ENCODE measurements around the gene RAB29. TPM values are rescaled to one million over a fixed set of nuclear protein-coding genes. Genes with fewer than 3 reads are reported as not detected.

Gene RAB29
- polyA plus RNA-seq, 3 donors: 23.2 to 32.2 (median 31.5) TPM

DNA sequence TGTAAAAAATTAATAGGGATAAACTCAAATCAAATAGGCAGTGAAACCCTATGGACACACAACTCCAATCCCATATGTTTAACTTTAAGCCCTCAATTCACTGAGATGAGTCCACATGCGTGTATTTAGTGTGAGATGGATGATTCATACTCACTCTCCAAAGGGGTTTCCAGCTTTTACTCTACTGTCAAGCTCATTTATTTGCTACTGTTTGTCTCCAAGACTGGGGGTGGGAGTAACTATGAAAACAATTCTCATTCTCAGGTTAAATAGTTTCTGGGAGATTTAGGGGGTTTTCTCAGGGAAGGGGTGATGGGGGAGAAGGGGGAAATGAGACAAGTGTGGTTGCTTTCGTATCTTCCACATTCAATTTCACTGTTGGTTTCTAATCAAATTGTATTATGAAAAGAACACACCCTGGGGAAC is 2.7 kb downstream of the RAB29 start:
- Mint-ChIP-seq H3K27me3 (ENCODE audit: low read depth in 3 of 3) (peaks cover 0 to 2% (median 0%) of the 10 kb centered on the region in 3 donors), H3K4me3 (no peak overlapping the region), H3K36me3 (peaks cover 44% of the 10 kb centered on the region in 2 donors), H3K27ac (peak overlapping the region in 1 of 7 donors; percentile 12), H3K4me1 (peaks cover 33% of the 10 kb centered on the region), H3K9me3 (no peaks in the 10 kb centered on the region)
- intact Hi-C loops (cut with micrococcal nuclease): no loop called here
- Histone ChIP-seq H3K9me3 (replicated peaks in 1 of 2; ENCODE audit: control insufficient read depth in 1 of 2, insufficient read depth in 1 of 2, low read length in 2 of 2) (no peaks in the 10 kb centered on the region), H4K20me1 (ENCODE audit: insufficient read depth, low read length) (no peaks in the 10 kb centered on the region), H3K9ac (ENCODE audit: insufficient read depth, low read length, poor library complexity, severe bottlenecking) (no peak overlapping the region), H3K36me3 (replicated peaks in 1 of 2; ENCODE audit: control insufficient read depth in 1 of 2, insufficient read depth in 2 of 2, low read length in 2 of 2) (peaks cover 22 to 44% of the 10 kb centered on the region in 2 donors), H3K4me2 (replicated peaks; ENCODE audit: extremely low read depth, low read length, poor library complexity, severe bottlenecking) (no peak overlapping the region), H3K27ac (ENCODE audit: low read depth in 1 of 2, low read length in 2 of 2) (no peak overlapping the region), H3K4me3 (replicated peaks in 1 of 3; ENCODE audit: low read depth in 2 of 3, low read length in 3 of 3) (no peak overlapping the region), H3K79me2 (ENCODE audit: insufficient read depth, low read length) (peaks cover 19% of the 10 kb centered on the region), H3K4me1 (ENCODE audit: control insufficient read depth in 1 of 2, insufficient read depth in 2 of 2, low read length in 2 of 2) (peaks cover 24 to 35% of the 10 kb centered on the region in 2 donors), H3K27me3 (ENCODE audit: control insufficient read depth in 2 of 2, insufficient read depth in 2 of 2, low read length in 2 of 2) (no peaks in the 10 kb centered on the region), H2AFZ (ENCODE audit: insufficient read depth, low read depth, low read length, poor library complexity, severe bottlenecking) (no peak overlapping the region)
- WGBS (ENCODE audit: insufficient coverage): no CpG with 5 or more reads among the region's 2 CpGs
- TF ChIP-seq, protein P1, sequence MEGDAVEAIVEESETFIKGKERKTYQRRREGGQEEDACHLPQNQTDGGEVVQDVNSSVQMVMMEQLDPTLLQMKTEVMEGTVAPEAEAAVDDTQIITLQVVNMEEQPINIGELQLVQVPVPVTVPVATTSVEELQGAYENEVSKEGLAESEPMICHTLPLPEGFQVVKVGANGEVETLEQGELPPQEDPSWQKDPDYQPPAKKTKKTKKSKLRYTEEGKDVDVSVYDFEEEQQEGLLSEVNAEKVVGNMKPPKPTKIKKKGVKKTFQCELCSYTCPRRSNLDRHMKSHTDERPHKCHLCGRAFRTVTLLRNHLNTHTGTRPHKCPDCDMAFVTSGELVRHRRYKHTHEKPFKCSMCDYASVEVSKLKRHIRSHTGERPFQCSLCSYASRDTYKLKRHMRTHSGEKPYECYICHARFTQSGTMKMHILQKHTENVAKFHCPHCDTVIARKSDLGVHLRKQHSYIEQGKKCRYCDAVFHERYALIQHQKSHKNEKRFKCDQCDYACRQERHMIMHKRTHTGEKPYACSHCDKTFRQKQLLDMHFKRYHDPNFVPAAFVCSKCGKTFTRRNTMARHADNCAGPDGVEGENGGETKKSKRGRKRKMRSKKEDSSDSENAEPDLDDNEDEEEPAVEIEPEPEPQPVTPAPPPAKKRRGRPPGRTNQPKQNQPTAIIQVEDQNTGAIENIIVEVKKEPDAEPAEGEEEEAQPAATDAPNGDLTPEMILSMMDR (IDR thresholded peaks at IDR 0.05): no peak
- DNase-seq: no peak

DNA sequence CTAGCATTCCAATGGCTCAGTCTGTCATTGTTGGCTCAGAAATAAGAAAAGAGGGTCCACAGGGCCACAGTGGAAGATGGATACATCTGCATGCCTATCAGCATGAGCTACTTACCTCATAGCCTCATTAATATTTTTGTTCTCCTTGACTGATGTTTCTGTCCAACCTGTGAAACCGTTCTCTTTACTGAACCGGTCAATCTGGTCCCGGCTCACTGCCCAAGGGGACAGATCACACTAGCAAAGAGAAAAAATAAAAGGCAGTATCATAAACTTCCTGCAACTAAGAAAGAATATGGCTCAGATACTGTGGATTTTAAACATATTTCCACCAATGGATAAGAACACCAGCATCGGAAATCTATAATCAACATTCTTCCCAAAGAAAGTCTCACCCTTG is 4.7 kb downstream of the RAB29 start:
- no peaks in the 10 kb centered on the region for H3K27me3 ChIP-seq (ENCODE audit: control insufficient read depth in 2 of 2, insufficient read depth in 2 of 2, low read length in 2 of 2)
- H3K4me1 ChIP-seq (ENCODE audit: control insufficient read depth in 1 of 2, insufficient read depth in 2 of 2, low read length in 2 of 2): peaks cover 12 to 22% of the 10 kb centered on the region in 2 donors
- intact Hi-C loops (cut with micrococcal nuclease): no loop called here
- H4K20me1 ChIP-seq (ENCODE audit: insufficient read depth, low read length): no peaks in the 10 kb centered on the region
- no peak overlapping the region for H3K9ac ChIP-seq (ENCODE audit: insufficient read depth, low read length, poor library complexity, severe bottlenecking)
- peaks cover 23 to 54% of the 10 kb centered on the region in 2 donors for H3K36me3 ChIP-seq (replicated peaks in 1 of 2; ENCODE audit: control insufficient read depth in 1 of 2, insufficient read depth in 2 of 2, low read length in 2 of 2)
- no peak overlapping the region for H3K4me3 Mint-ChIP-seq
- peaks cover 0 to 2% (median 0%) of the 10 kb centered on the region in 3 donors for H3K27me3 Mint-ChIP-seq (ENCODE audit: low read depth in 3 of 3)
- TF ChIP-seq, protein P1 (IDR thresholded peaks at IDR 0.05): no peak
- peaks cover 57 to 58% of the 10 kb centered on the region in 2 donors for H3K36me3 Mint-ChIP-seq
- no peak for DNase-seq
- no peak overlapping the region for H3K27ac Mint-ChIP-seq
- no peaks in the 10 kb centered on the region for H3K9me3 ChIP-seq (replicated peaks in 1 of 2; ENCODE audit: control insufficient read depth in 1 of 2, insufficient read depth in 1 of 2, low read length in 2 of 2)
- H3K79me2 ChIP-seq (ENCODE audit: insufficient read depth, low read length): peaks cover 19% of the 10 kb centered on the region
- no peak overlapping the region for H3K27ac ChIP-seq (ENCODE audit: low read depth in 1 of 2, low read length in 2 of 2)
- H3K4me1 Mint-ChIP-seq: peaks cover 20% of the 10 kb centered on the region
- no peak overlapping the region for H2AFZ ChIP-seq (ENCODE audit: insufficient read depth, low read depth, low read length, poor library complexity, severe bottlenecking)
- WGBS (ENCODE audit: insufficient coverage): 100% methylated on average over 4 of the region's 4 CpGs
- H3K4me3 ChIP-seq (replicated peaks in 1 of 3; ENCODE audit: low read depth in 2 of 3, low read length in 3 of 3): no peak overlapping the region
- H3K9me3 Mint-ChIP-seq: no peaks in the 10 kb centered on the region
- no peak overlapping the region for H3K4me2 ChIP-seq (replicated peaks; ENCODE audit: extremely low read depth, low read length, poor library complexity, severe bottlenecking)

Measured in CD14-positive monocyte (primary cell).